ENCODE results near the gene ARGFX. TPM values are rescaled to one million over a fixed set of nuclear protein-coding genes. Genes with fewer than 3 reads are reported as not detected.

The ARGFX gene
- total and polyA plus RNA-seq, 2 of the 8 experiments (the other 6 are each of a cell fraction or from before 2014, with no cell fraction given), result not detected

GRCh38 chr3:121529308-121529707 is 38.4 kb upstream of the ARGFX start:
- Histone ChIP-seq H2BK120ac (replicated peaks; ENCODE audit: low read depth, low read length) (no peak overlapping the region), H4K20me1 (replicated peaks in 1 of 2; ENCODE audit: control insufficient read depth in 1 of 2, insufficient read depth in 2 of 2, low read length in 2 of 2) (peaks cover 0 to 3% of the 10 kb centered on the region in 2 experiments), H2AFZ (ENCODE audit: low read length) (no peak overlapping the region), H3K9me3 (ENCODE audit: insufficient read depth in 2 of 2, low read depth in 1 of 2, low read length in 1 of 2) (no peaks in the 10 kb centered on the region), H3K23ac (ENCODE audit: insufficient read length) (no peak overlapping the region), H3K79me2 (ENCODE audit: control insufficient read depth in 1 of 2, insufficient read depth in 2 of 2, low read length in 2 of 2) (no peaks in the 10 kb centered on the region), H2AK5ac (ENCODE audit: low read depth, low read length) (no peak overlapping the region), H3K79me1 (ENCODE audit: low read depth, low read length) (no peaks in the 10 kb centered on the region), H4K5ac (ENCODE audit: insufficient read length, low read depth, low read length) (no peak overlapping the region), H2BK15ac (ENCODE audit: low read length) (no peak overlapping the region), H3K27ac (ENCODE audit: low read depth, low read length) (no peak overlapping the region), H3K4ac (replicated peaks; ENCODE audit: insufficient read length, low read depth, low read length) (no peak overlapping the region), H3K4me3 (ENCODE audit: extremely low read depth in 1 of 4, insufficient read depth in 2 of 4, low read depth in 3 of 4, low read length in 4 of 4) (no peak overlapping the region), H4K8ac (ENCODE audit: extremely low read depth, insufficient read depth, low read length) (no peak overlapping the region), H2BK5ac (ENCODE audit: low read depth, low read length) (no peak overlapping the region), H3K4me2 (ENCODE audit: insufficient read depth in 1 of 2, low read depth in 2 of 2, low read length in 2 of 2) (no peak overlapping the region), H4K91ac (replicated peaks; ENCODE audit: insufficient read length, low read length) (no peak overlapping the region), H2BK20ac (ENCODE audit: low read length) (no peak overlapping the region), H3K14ac (ENCODE audit: insufficient read length) (no peak overlapping the region), H3K18ac (ENCODE audit: extremely low read depth, low read length) (no peak overlapping the region), H3K4me1 (replicated peaks in 1 of 4; ENCODE audit: control insufficient read depth in 3 of 4, insufficient read depth in 4 of 4, low read length in 3 of 4) (no peaks in the 10 kb centered on the region), H3K56ac (replicated peaks; ENCODE audit: insufficient read length, low read depth, low read length) (no peak overlapping the region), H3K9ac (replicated peaks in 1 of 4; ENCODE audit: extremely low read depth in 1 of 4, low read depth in 3 of 4, low read length in 3 of 4) (no peak overlapping the region), H2BK12ac (ENCODE audit: low read depth, low read length) (no peak overlapping the region), H3K23me2 (ENCODE audit: low read depth, low read length) (no peaks in the 10 kb centered on the region; the same call in 1 of the 2 replicates), H3K36me3 (ENCODE audit: control insufficient read depth in 2 of 4, insufficient read depth in 4 of 4, low read length in 3 of 4) (peaks cover 5 to 60% (median 38%) of the 10 kb centered on the region in 4 experiments), H3K27me3 (replicated peaks in 1 of 4; ENCODE audit: control insufficient read depth in 3 of 4, extremely low read depth in 1 of 4, insufficient read depth in 3 of 4, low read length in 3 of 4) (no peaks in the 10 kb centered on the region)
- 85% methylated on average over 3 of the region's 3 CpGs; no CpG with 5 or more reads in 1 of the 2 experiments for WGBS, 2 experiments (ENCODE audit: extremely low coverage in 1 of 2, insufficient coverage in 1 of 2, insufficient read length in 1 of 2, insufficient replicate concordance in 2 of 2, low coverage in 1 of 2, low lambda C conversion rate in 2 of 2, missing lambda C conversion rate in 1 of 2)
- TF ChIP-seq JUND (IDR thresholded peaks at IDR 0.05; ENCODE audit: low read length) (no peak), TAF7 (optimal IDR thresholded peaks at IDR 0.05; ENCODE audit: borderline replicate concordance, low read depth, low read length) (no peak)
- POLR2A ChIA-PET (ENCODE audit: partially characterized antibody), result interaction anchor here (0.7 kb wide), 1 partner anchor 93 kb away, joined by 4 read pairs; no protein-coding TSS in a partner anchor
- no peak for FAIRE-seq
- DNase-seq (ENCODE audit: low read depth in 1 of 2, low spot score in 2 of 2), result no peak
- CTCF ChIA-PET (ENCODE audit: partially characterized antibody), result interaction anchor here (0.5 to 1.8 kb wide), 5 partner anchors 10 to 126 kb away, joined by 3 to 5 read pairs (median 3); no protein-coding TSS in a partner anchor

All from H1 (cell line).